ENCODE results near the gene RIMS3.

- no peak for TF ChIP-seq CTCF (IDR thresholded peaks at IDR 0.05; ENCODE audit: low read length)
- TF ChIP-seq EZH2 (IDR thresholded peaks at IDR 0.05; ENCODE audit: borderline replicate concordance, low read length), result no peak
Measured at GRCh38 chr1:40664791-40665190, 691 bp downstream of the RIMS3 start.
